ENCODE results near the gene RYR1. TPM values are rescaled to one million over a fixed set of nuclear protein-coding genes. Genes with fewer than 3 reads are reported as not detected.

RYR1 gene
- total and polyA plus RNA-seq, 10 of the 15 experiments (the other 5 are each of a cell fraction or from before 2014, with no cell fraction given) = under 0.01 to 0.32 (median 0.07) TPM; not detected in 1

- WGBS (ENCODE audit: insufficient coverage, insufficient replicate concordance, low lambda C conversion rate, missing lambda C conversion rate) = 59% methylated on average over 19 of the region's 32 CpGs
- FAIRE-seq (no peak), ATAC-seq (no peak; the same call in 2 of the 3 replicates), DNase-seq (ENCODE audit: low read depth, low spot score) (no peak)
- no peak for TF ChIP-seq ZNF207 (IDR thresholded peaks at IDR 0.05; ENCODE audit: borderline replicate concordance)
- TF ChIP-seq FOXK2 (IDR thresholded peaks at IDR 0.05) = no peak
- TF ChIP-seq FOXM1 (IDR thresholded peaks at IDR 0.05; ENCODE audit: low read depth, low read length) = no peak
- no peak for TF ChIP-seq NBN (IDR thresholded peaks at IDR 0.05)
- TF ChIP-seq E2F4 (IDR thresholded peaks at IDR 0.05; ENCODE audit: low read depth, low read length) = no peak
- no peak for TF ChIP-seq TARDBP (IDR thresholded peaks at IDR 0.05; ENCODE audit: borderline replicate concordance)
- TF ChIP-seq KLF5 (IDR thresholded peaks at IDR 0.05; ENCODE audit: partially characterized antibody) = no peak
- Histone ChIP-seq H3K4me3 (no peak overlapping the region), H3K36me3 (ENCODE audit: control insufficient read depth in 2 of 2, insufficient read depth in 2 of 2, low read length in 1 of 2) (no peaks in the 10 kb centered on the region), H3K27me3 (replicated peaks in 1 of 2; ENCODE audit: control insufficient read depth in 2 of 2, insufficient read depth in 2 of 2, low read length in 1 of 2) (no peaks in the 10 kb centered on the region), H3K9ac (ENCODE audit: control insufficient read depth, insufficient read depth, low read length) (no peak overlapping the region), H3K79me2 (ENCODE audit: control insufficient read depth, insufficient read depth, low read length) (no peaks in the 10 kb centered on the region), H3K9me3 (replicated peaks; ENCODE audit: control insufficient read depth, insufficient read depth, low read length) (no peaks in the 10 kb centered on the region), H3K27ac (ENCODE audit: control insufficient read depth, insufficient read depth) (no peak overlapping the region), H3K4me1 (ENCODE audit: control insufficient read depth, insufficient read depth, low read length) (no peaks in the 10 kb centered on the region), H3K4me2 (ENCODE audit: control insufficient read depth, insufficient read depth) (no peak overlapping the region), H4K20me1 (ENCODE audit: control insufficient read depth, insufficient read depth) (no peaks in the 10 kb centered on the region), H2AFZ (ENCODE audit: control insufficient read depth, low read depth, low read length) (no peak overlapping the region)
- CTCF ChIA-PET = no interaction called here
- SMC1A ChIA-PET (ENCODE audit: uncharacterized antibody, unreplicated experiment) = no interaction called here
- in situ Hi-C loops (cut with MboI) = no loop called here
- RAD21 ChIA-PET (ENCODE audit: unreplicated experiment) = no interaction called here
- POLR2A ChIA-PET = interaction anchor here (0.6 kb wide), 1 partner anchor 117 kb away, joined by 8 read pairs; no protein-coding TSS in a partner anchor
- intact Hi-C loops (cut with micrococcal nuclease; ENCODE audit: unreplicated experiment) = no loop called here
- BruUV-seq (replicated peaks) = no TSS peak
Observed at GRCh38 chr19:38527466-38528136, 94.1 kb downstream of the RYR1 start.
